ENCODE measurements around the gene KDM4C.

Gene KDM4C

GRCh38 chr9:6911901-6912638 lies 154.3 kb downstream of the KDM4C start:
- TF ChIP-seq CTCF (IDR thresholded peaks at IDR 0.05; ENCODE audit: low read depth, low read length), result no peak
- H3K4me3 ChIP-seq (replicated peaks in 1 of 2; ENCODE audit: low read depth in 2 of 2, low read length in 2 of 2), result no peak overlapping the region
- DNase-seq (ENCODE audit: low read depth in 2 of 2), result no peak

DNA sequence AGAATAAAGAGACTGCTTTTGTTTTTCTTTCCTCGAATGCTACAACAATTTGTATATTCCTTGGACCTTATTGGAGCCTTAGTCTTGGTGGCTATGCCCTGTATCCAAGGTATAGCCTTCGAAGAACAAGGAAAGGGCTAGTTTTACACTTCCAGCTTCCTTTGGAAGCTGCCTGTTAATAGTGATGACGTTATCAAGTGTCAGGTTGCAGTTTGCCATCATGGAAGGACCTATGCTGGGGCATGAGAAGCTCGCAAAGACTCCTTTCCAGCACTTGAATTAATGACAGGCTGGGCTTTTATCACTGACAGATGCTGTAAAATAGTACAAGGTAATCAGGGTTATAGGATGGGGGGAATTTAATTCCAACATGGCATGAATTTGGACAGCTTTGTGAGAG lies 157.9 kb downstream of the KDM4C start:
- TF ChIP-seq CTCF (IDR thresholded peaks at IDR 0.05; ENCODE audit: low read depth, low read length), result no peak
- DNase-seq (ENCODE audit: low read depth in 2 of 2), result no peak

GRCh38 chr9:6917162-6917561 lies 159.4 kb downstream of the KDM4C start:
- DNase-seq (ENCODE audit: low read depth in 2 of 2), result no peak
- no peak overlapping the region for H3K4me3 ChIP-seq (replicated peaks in 1 of 2; ENCODE audit: low read depth in 2 of 2, low read length in 2 of 2)
- TF ChIP-seq CTCF (IDR thresholded peaks at IDR 0.05; ENCODE audit: low read depth, low read length), result no peak

More for the DNA sequence above, 157.9 kb downstream of the KDM4C start:
- H3K4me3 ChIP-seq (replicated peaks in 1 of 2; ENCODE audit: low read depth in 2 of 2, low read length in 2 of 2), result no peak overlapping the region

- H3K4me3 ChIP-seq (replicated peaks in 1 of 2; ENCODE audit: low read depth in 2 of 2, low read length in 2 of 2), result no peak overlapping the region
- TF ChIP-seq CTCF (IDR thresholded peaks at IDR 0.05; ENCODE audit: low read depth, low read length), result no peak
- DNase-seq (ENCODE audit: low read depth in 2 of 2), result peak in 1 of 2 donors; percentile 76
Measured at GRCh38 chr9:6920041-6920440, 162.3 kb downstream of the KDM4C start.

- no peak for TF ChIP-seq CTCF (IDR thresholded peaks at IDR 0.05; ENCODE audit: low read depth, low read length)
- DNase-seq (ENCODE audit: low read depth in 2 of 2), result no peak
- no peak overlapping the region for H3K4me3 ChIP-seq (replicated peaks in 1 of 2; ENCODE audit: low read depth in 2 of 2, low read length in 2 of 2)
Measured at GRCh38 chr9:6921315-6921714, 163.5 kb downstream of the KDM4C start.

DNA sequence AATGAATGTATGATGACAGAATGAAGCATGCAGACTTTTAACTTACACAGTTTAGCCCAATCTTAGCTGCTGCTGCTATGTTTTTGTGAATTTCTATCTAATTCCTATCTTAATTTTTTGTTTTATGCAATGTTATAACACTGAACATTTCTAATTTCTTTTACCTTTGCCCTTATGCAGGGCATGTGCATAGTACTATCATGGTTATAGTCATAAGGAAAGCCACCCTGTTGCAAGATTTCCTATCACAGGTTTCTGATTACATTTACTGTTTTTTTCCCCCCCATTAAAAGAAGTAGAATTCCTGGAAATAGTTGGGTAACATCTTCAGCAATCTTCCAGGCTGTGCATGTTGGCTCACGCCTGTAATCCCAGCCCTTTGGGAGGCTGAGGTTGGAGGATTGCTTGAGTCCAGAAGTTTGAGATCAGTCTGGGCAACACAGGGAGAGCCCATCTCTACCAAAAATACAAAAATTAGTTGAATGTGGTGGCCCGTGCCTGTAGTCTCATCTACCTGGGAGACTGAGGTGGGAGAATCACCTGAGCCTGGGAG lies 164.4 kb downstream of the KDM4C start:
- no peak for DNase-seq (ENCODE audit: low read depth in 2 of 2)
- H3K4me3 ChIP-seq (replicated peaks in 1 of 2; ENCODE audit: low read depth in 2 of 2, low read length in 2 of 2), result no peak overlapping the region
- TF ChIP-seq CTCF (IDR thresholded peaks at IDR 0.05; ENCODE audit: low read depth, low read length), result no peak
